K562 (cell line): ENCODE data around the gene S100A10. TPM values are rescaled to one million over a fixed set of nuclear protein-coding genes. Genes with fewer than 3 reads are reported as not detected.

Experiments used
- ARID1B ChIP-seq: fragments of 450-650 bp; IDR thresholded peaks from 2 replicates; pipeline ENCODE4 v1.6.1; 2016; ENCODE audit warnings: antibody characterized with exemption, mild to moderate bottlenecking, inconsistent platforms
- CBX3 ChIP-seq, 2 experiments: IDR thresholded peaks; 1 replicate in 1 of 2; 2 replicates in 1 of 2; pipeline ENCODE4 v1.6.1; 2012; ENCODE audit warnings: inconsistent platforms in 2 of 2, low read length in 2 of 2, borderline replicate concordance in 1 of 2, control low read depth in 1 of 2
- CLOCK ChIP-seq: fragments of 250-450 bp; sonication (Bioruptor Pico); IDR thresholded peaks from 2 replicates; pipeline ENCODE4 v1.4.0; 2020; ENCODE audit warnings: mild to moderate bottlenecking, moderate library complexity, borderline replicate concordance
- CREB1 ChIP-seq, 2 experiments: sonication (generic) in 1 of 2; formaldehyde crosslinking in 1 of 2; IDR thresholded peaks; 2 replicates each; pipeline versions ENCODE4 v1.6.1 to v1.8.0; 2012 to 2022; ENCODE audit warnings: inconsistent platforms in 1 of 2, mild to moderate bottlenecking in 1 of 2, missing genetic modification reagents in 1 of 2, moderate library complexity in 1 of 2
- DIDO1 ChIP-seq: fragments of 450-650 bp; IDR thresholded peaks from 2 replicates; pipeline ENCODE4 v1.6.1; 2016; ENCODE audit warnings: low read depth, missing biosample characterization, missing genetic modification characterization
- ETV1 ChIP-seq: fragments of 450-650 bp; conservative IDR thresholded peaks from 2 replicates; pipeline ENCODE4 v1.6.1; 2016; ENCODE audit warnings: missing genetic modification characterization, control low read depth, low read depth, missing compliant biosample characterization
- HDAC1 ChIP-seq, 2 experiments: fragments of 450-650 bp; IDR thresholded peaks; 2 replicates each; pipeline ENCODE4 v1.6.1; 2016 to 2017; ENCODE audit warnings: inconsistent platforms in 1 of 2, mild to moderate bottlenecking in 1 of 2, moderate library complexity in 1 of 2
- HMGN3 ChIP-seq: IDR thresholded peaks from 2 replicates; pipeline ENCODE4 v1.6.1; 2011; ENCODE audit warnings: borderline replicate concordance, low read depth, mild to moderate bottlenecking, mixed read lengths, low read length; ENCODE audit not compliant: insufficient read length; ENCODE audit errors: extremely low read depth
- MNT ChIP-seq, 2 experiments: fragments of 450-650 bp; conservative IDR thresholded peaks; 2 replicates each; pipeline ENCODE4 v1.6.1; 2017; ENCODE audit warnings: mild to moderate bottlenecking in 2 of 2, moderate library complexity in 2 of 2
- MYC ChIP-seq, 2 experiments: fragments of 250-450 bp in 1 of 2; sonication (Bioruptor Pico) in 1 of 2; IDR thresholded peaks; 2 replicates each; pipeline versions ENCODE4 v1.5.1 to v1.6.1; 2012 to 2021; ENCODE audit warnings: low read depth in 2 of 2, borderline replicate concordance in 1 of 2, improper control_type of control experiment in 1 of 2, low read length in 1 of 2, mild to moderate bottlenecking in 1 of 2, moderate library complexity in 1 of 2
- RBFOX2 ChIP-seq: fragments of 200-400 bp; formaldehyde crosslinking; IDR thresholded peaks from 2 replicates; pipeline ENCODE4 v1.6.1; 2017; ENCODE audit warnings: low read depth, mild to moderate bottlenecking, low read length, moderate library complexity
- RNF2 ChIP-seq: sonication (generic); IDR thresholded peaks from 2 replicates; pipeline ENCODE4 v1.6.1; 2016
- SMAD4 ChIP-seq: fragments of 250-450 bp; sonication (Bioruptor Pico); conservative IDR thresholded peaks from 2 replicates; pipeline ENCODE4 v1.8.0; 2021; ENCODE audit warnings: inconsistent platforms, mild to moderate bottlenecking, moderate library complexity
- TAF9B ChIP-seq: fragments of 450-650 bp; IDR thresholded peaks from 2 replicates; pipeline ENCODE4 v1.6.1; 2018; ENCODE audit warnings: mild to moderate bottlenecking; ENCODE audit not compliant: partially characterized antibody
- ZBTB33 ChIP-seq: sonication (generic); formaldehyde crosslinking; IDR thresholded peaks from 2 replicates; pipeline ENCODE4 v1.8.1; 2023; ENCODE audit warnings: mild to moderate bottlenecking, missing genetic modification reagents
- polyA plus RNA-seq, 8 experiments: library from polyadenylated mRNA; depleted of rRNA in 4 of 8; stranded (reverse) in 5 of 8; unstranded in 3 of 8; fragments of >200 nt; fragmentation: Nextera tagmentation in 2 of 8; fragmentation: Illumina TruSeq in 1 of 8; extraction: Ambion mirVana in 2 of 8; extraction: Trizol in 1 of 8; gene quantifications; 2 replicates each; pipeline versions ENCODE4 v1.2.1 to v1.2.3, GENCODE V29; 2011 to 2014; ENCODE audit warnings: inconsistent platforms in 1 of 8, missing spikeins in 1 of 8
- total RNA-seq, 7 experiments: library from RNA; depleted of rRNA in 6 of 7; stranded (reverse); fragments of >200 nt in 6 of 7; fragmentation: Illumina TruSeq in 2 of 7; extraction: Trizol in 2 of 7; gene quantifications; 2 replicates each; pipeline versions ENCODE4 v1.2.1 to v1.2.3, GENCODE V29; 2011 to 2021; ENCODE audit warnings: low replicate concordance in 1 of 7

S100A10 gene
- total and polyA plus RNA-seq, 9 of the 15 experiments (the other 6 are each of a cell fraction or from before 2014, with no cell fraction given), result 0.32 to 1.6 (median 0.50) TPM; not detected in 3

- peak; percentile 44 for TF ChIP-seq HMGN3
- TF ChIP-seq RNF2, result peak; percentile 48; the same call in 1 of the 2 replicates
- peak; percentile 97 for TF ChIP-seq RBFOX2
- TF ChIP-seq CBX3 (IDR thresholded peaks at IDR 0.05; ENCODE audit: borderline replicate concordance in 1 of 2, low read length in 2 of 2), result 0 out of 3 replicates have a peak, but pooled peaks of 1 of the 2 experiments have one; percentile 7
- TF ChIP-seq MYC (IDR thresholded peaks at IDR 0.05; ENCODE audit: low read depth, low read length), result peak; percentile 79
- TF ChIP-seq MYC (CRISPR knock-in tag; IDR thresholded peaks at IDR 0.05; ENCODE audit: borderline replicate concordance, low read depth), result no peak; the same call in 1 of the 2 replicates
- peak; percentile 57 to 73; a peak in 3 of 4 replicates for TF ChIP-seq MNT (conservative IDR thresholded peaks at IDR 0.05)
- TF ChIP-seq TAF9B, result peak; percentile 64
- no peak for TF ChIP-seq CREB1 (IDR thresholded peaks at IDR 0.05)
- 0 out of 2 replicates have a peak, but pooled peaks have one; percentile 42 for TF ChIP-seq CREB1 (CRISPR knock-in tag; IDR thresholded peaks at IDR 0.05)
- TF ChIP-seq SMAD4, result peak; percentile 41
- TF ChIP-seq ARID1B, result no peak; the same call in 1 of the 2 replicates
- no peak for TF ChIP-seq DIDO1 (tag)
- TF ChIP-seq ETV1 (tag), result peak; percentile 31; the same call in 1 of the 2 replicates
- TF ChIP-seq CLOCK (CRISPR knock-in tag), result no peak
- TF ChIP-seq ZBTB33 (CRISPR knock-in tag), result 0 out of 2 replicates have a peak, but pooled peaks have one; percentile 35
- peak in 1 of 2 experiments; percentile 12; a peak in 1 of 4 replicates for TF ChIP-seq HDAC1 (IDR thresholded peaks at IDR 0.05)
Observed at GRCh38 chr1:152036267-152037216, 42.9 kb upstream of the S100A10 start, which contains the start of gene S100A11 (continued).
